ENCODE data around the gene ATP2A3. TPM values are rescaled to one million over a fixed set of nuclear protein-coding genes. Genes with fewer than 3 reads are reported as not detected.

The ATP2A3 gene
- total RNA-seq, 4 donors from 2014 or later, result 0.89 to 1.4 (median 0.98) TPM

- H3K36me3 ChIP-seq, result no peaks in the 10 kb centered on the region
- H3K9me3 ChIP-seq, result no peaks in the 10 kb centered on the region
- intact Hi-C loops (cut with DNase I; ENCODE audit: low total_unique reads) (no loop called here), in situ Hi-C loops (cut with MboI; ENCODE audit: low sequenced_read_pairs in 4 of 4) (no loop called here)
- H3K27me3 ChIP-seq, result no peaks in the 10 kb centered on the region
- no peak overlapping the region for H3K27ac ChIP-seq
- no peak overlapping the region for H3K4me3 ChIP-seq
- H3K4me1 ChIP-seq, result peaks cover 6 to 10% of the 10 kb centered on the region in 2 donors
- TF ChIP-seq CTCF (IDR thresholded peaks at IDR 0.05 in 4 of 5, conservative IDR thresholded peaks at IDR 0.05 in 1 of 5) (no peak), POLR2A (IDR thresholded peaks at IDR 0.05) (no peak)
- no peak for DNase-seq
- no peak for ATAC-seq
Measured at GRCh38 chr17:3947318-3947810, 16.9 kb downstream of the ATP2A3 start.

GRCh38 chr17:3946711-3947235 is 17.5 kb downstream of the ATP2A3 start:
- Histone ChIP-seq H3K27me3 (no peaks in the 10 kb centered on the region), H3K36me3 (no peaks in the 10 kb centered on the region), H3K27ac (no peak overlapping the region), H3K4me3 (no peak overlapping the region), H3K4me1 (peaks cover 6 to 10% of the 10 kb centered on the region in 2 donors), H3K9me3 (no peaks in the 10 kb centered on the region)
- intact Hi-C loops (cut with DNase I; ENCODE audit: low total_unique reads), result no loop called here
- in situ Hi-C loops (cut with MboI; ENCODE audit: low sequenced_read_pairs in 4 of 4), result no loop called here
- DNase-seq (no peak), ATAC-seq (no peak)
- no peak for TF ChIP-seq POLR2A (IDR thresholded peaks at IDR 0.05)
- no peak for TF ChIP-seq CTCF (IDR thresholded peaks at IDR 0.05 in 4 of 5, conservative IDR thresholded peaks at IDR 0.05 in 1 of 5)

- H3K4me1 ChIP-seq, result peaks cover 6 to 10% of the 10 kb centered on the region in 2 donors
- peak overlapping the region; percentile 35 to 58 (median 46) for H3K4me3 ChIP-seq
- intact Hi-C loops (cut with DNase I; ENCODE audit: low total_unique reads) (no loop called here), in situ Hi-C loops (cut with MboI; ENCODE audit: low sequenced_read_pairs in 4 of 4) (no loop called here)
- peak in 1 of 2 donors; percentile 36 for DNase-seq
- peak overlapping the region in 2 of 4 donors; percentile 18 to 40 for H3K27ac ChIP-seq
- peak; percentile 75 to 84 for ATAC-seq
- TF ChIP-seq CTCF (IDR thresholded peaks at IDR 0.05 in 4 of 5, conservative IDR thresholded peaks at IDR 0.05 in 1 of 5) (no peak), POLR2A (IDR thresholded peaks at IDR 0.05) (no peak)
- no peaks in the 10 kb centered on the region for H3K9me3 ChIP-seq
- H3K36me3 ChIP-seq, result no peaks in the 10 kb centered on the region
- H3K27me3 ChIP-seq, result no peaks in the 10 kb centered on the region
Measured at GRCh38 chr17:3944485-3945388, 19.5 kb downstream of the ATP2A3 start.

GRCh38 chr17:3943240-3943891 is 20.9 kb downstream of the ATP2A3 start:
- Histone ChIP-seq H3K27ac (no peak overlapping the region), H3K4me3 (no peak overlapping the region), H3K9me3 (no peaks in the 10 kb centered on the region), H3K4me1 (peaks cover 6 to 10% of the 10 kb centered on the region in 2 donors), H3K36me3 (no peaks in the 10 kb centered on the region), H3K27me3 (no peaks in the 10 kb centered on the region)
- intact Hi-C loops (cut with DNase I; ENCODE audit: low total_unique reads) (no loop called here), in situ Hi-C loops (cut with MboI; ENCODE audit: low sequenced_read_pairs in 4 of 4) (no loop called here)
- DNase-seq, result no peak
- TF ChIP-seq POLR2A (IDR thresholded peaks at IDR 0.05) (no peak), CTCF (IDR thresholded peaks at IDR 0.05 in 4 of 5, conservative IDR thresholded peaks at IDR 0.05 in 1 of 5) (no peak)
- ATAC-seq, result no peak

All from gastrocnemius medialis (tissue), 4 donors.